RWPE1 (cell line): ENCODE results near the gene VPS33B.

Experiments used
- CTCF ChIA-PET: fragments of 350-600 bp; sonication (Branson Sonifier 250); formaldehyde crosslinking; extraction: SDS; loops from one replicate; lab custom pipeline; 2021; lab: Yijun Ruan, JAX
- POLR2A ChIA-PET: fragments of 400-600 bp; formaldehyde crosslinking; extraction: SDS; loops from one replicate; lab custom pipeline; 2020; ENCODE audit warnings: antibody characterized with exemption; ENCODE audit not compliant: low non-redundant PET; lab: Yijun Ruan, JAX
- DNase-seq: peaks from one replicate; pipeline ENCODE4 v3.0.0; 2012; ENCODE audit warnings: low spot score
- H3K27ac ChIP-seq: fragments of 450-650 bp; 2 replicates; pipeline ENCODE4 v1.5.1; 2017
- CTCF ChIP-seq: fragments of 450-650 bp; conservative IDR thresholded peaks from 2 replicates; pipeline ENCODE4 v1.5.1; 2017; ENCODE audit warnings: low read depth, mild to moderate bottlenecking

The VPS33B gene

GRCh38 chr15:91065505-91065904, 43.1 kb upstream of the VPS33B start:
- POLR2A ChIA-PET: no interaction called here
- H3K27ac ChIP-seq: no peak overlapping the region
- DNase-seq: no peak
- CTCF ChIA-PET: no interaction called here
- no peak for TF ChIP-seq CTCF

GRCh38 chr15:91061997-91062396, 39.6 kb upstream of the VPS33B start:
- CTCF ChIA-PET: no interaction called here
- no peak for DNase-seq
- POLR2A ChIA-PET: no interaction called here
- no peak for TF ChIP-seq CTCF
- no peak overlapping the region for H3K27ac ChIP-seq

DNA sequence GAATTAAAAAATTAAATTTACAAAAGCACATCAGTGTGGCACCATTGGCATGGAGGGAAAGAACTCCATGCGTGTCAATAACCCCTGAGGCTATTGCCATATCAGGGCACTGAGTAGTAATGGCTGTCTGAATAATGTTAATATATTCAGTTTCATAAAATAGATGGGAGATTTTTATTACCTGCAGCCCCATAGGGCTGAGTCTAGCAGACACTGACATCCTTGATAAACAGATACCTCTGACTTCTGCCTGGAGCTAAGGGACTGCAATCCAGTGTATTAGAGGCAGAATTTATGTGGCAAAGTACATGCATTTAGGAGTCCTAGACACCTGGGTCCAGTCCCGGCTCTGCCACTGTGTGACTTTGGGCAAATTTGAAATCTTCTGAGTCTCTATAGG, 38.8 kb upstream of the VPS33B start:
- CTCF ChIA-PET: interaction anchor here (0.5 kb wide), 1 partner anchor 805 kb away, joined by 4 read pairs; no protein-coding TSS in a partner anchor
- H3K27ac ChIP-seq: no peak overlapping the region
- POLR2A ChIA-PET: no interaction called here
- DNase-seq: no peak
- TF ChIP-seq CTCF: no peak

DNA sequence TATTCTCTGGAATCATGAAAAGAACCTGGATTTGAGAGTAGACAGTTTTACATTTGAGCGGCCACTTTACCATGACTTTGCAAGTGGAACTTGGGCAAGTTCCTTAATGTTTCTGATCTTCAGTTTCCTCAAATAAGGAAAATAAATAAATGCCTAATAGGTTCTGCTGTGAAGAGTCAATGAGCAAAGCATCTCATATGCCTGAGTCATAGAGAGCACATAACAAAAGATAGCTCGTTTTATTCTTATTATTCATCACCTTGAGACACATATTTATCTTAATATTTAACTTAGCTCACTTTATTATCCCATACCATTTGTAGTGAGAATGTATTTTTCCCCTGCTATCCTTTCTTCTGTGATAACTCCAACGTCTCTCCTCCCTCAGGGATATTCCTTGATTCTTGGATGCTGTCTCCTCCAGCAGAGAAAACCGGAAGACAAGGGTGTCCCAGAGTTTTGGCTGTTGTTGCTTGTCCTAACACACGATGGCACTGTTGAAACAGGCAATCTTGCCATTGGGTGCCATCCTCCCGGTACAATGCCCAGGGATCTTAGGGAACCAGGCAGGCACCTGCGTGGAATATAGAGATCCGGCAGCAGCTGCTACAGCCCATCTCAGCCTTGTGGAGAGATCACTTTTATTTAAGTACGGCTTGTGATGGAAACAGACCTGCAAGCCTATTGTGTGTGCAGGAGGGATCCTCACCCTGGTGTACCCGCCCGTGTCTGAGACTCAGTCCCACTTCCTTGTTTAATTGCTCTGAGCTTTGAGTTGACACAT, 33.3 kb upstream of the VPS33B start:
- DNase-seq: peak; percentile 91
- POLR2A ChIA-PET: interaction anchor here (0.6 kb wide), 1 partner anchor 33 kb away, joined by 3 read pairs; no protein-coding TSS in a partner anchor

DNA sequence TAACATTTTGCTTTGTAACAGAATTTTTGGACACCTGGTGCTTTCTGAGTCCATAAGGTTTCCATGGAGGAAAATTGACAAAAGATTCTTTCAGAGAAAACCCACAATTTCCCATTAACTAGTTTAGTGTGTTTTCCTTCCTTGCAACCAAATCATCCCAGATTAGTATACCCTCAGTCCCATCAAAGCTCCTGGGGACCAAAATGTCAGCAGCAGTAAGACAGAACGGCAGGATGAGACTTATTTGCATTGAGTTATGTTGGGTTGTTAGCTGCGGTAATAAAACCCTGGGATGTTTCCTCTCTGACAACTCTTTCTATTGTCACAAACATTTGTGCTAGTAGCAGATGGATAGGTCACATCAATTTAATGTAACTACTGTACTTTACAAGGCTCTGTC, 32.4 kb upstream of the VPS33B start:
- CTCF ChIA-PET: interaction anchor here (0.6 to 2.4 kb wide), 4 partner anchors 176 to 280 kb away, joined by 3 to 37 read pairs (median 6); no protein-coding TSS in a partner anchor
- POLR2A ChIA-PET: no interaction called here
- TF ChIP-seq CTCF: no peak
- no peak for DNase-seq
- H3K27ac ChIP-seq: no peak overlapping the region

More for the DNA sequence above, 33.3 kb upstream of the VPS33B start:
- H3K27ac ChIP-seq: no peak overlapping the region
- peak; percentile 91 for TF ChIP-seq CTCF
- CTCF ChIA-PET: interaction anchor here (0.6 to 2.4 kb wide), 20 partner anchors 12 to 1336 kb away, joined by 3 to 37 read pairs (median 4); partner anchors contain the start of gene PRC1

GRCh38 chr15:91051248-91051647, 28.9 kb upstream of the VPS33B start:
- no peak for TF ChIP-seq CTCF
- ChIA-PET CTCF (no interaction called here), POLR2A (no interaction called here)
- H3K27ac ChIP-seq: no peak overlapping the region
- no peak for DNase-seq
